K562 (cell line): ENCODE measurements around the gene ANKRD13B. TPM values are rescaled to one million over a fixed set of nuclear protein-coding genes. Genes with fewer than 3 reads are reported as not detected.

ENCODE experiments used
- AFF1 ChIP-seq, 2 experiments: fragments of 450-650 bp; IDR thresholded peaks; 2 replicates each; pipeline ENCODE4 v1.6.1; 2018; ENCODE audit warnings: mild to moderate bottlenecking in 2 of 2, low read depth in 1 of 2; ENCODE audit not compliant: partially characterized antibody in 2 of 2
- ARHGAP35 ChIP-seq: fragments of 450-650 bp; IDR thresholded peaks from 2 replicates; pipeline ENCODE4 v1.6.1; 2018; ENCODE audit not compliant: partially characterized antibody
- BRF1 ChIP-seq: IDR thresholded peaks from 3 replicates; pipeline ENCODE4 v1.6.1; 2011; ENCODE audit warnings: borderline replicate concordance, mild to moderate bottlenecking; ENCODE audit not compliant: insufficient read length; ENCODE audit errors: extremely low read depth
- C11orf30 ChIP-seq: fragments of 450-650 bp; IDR thresholded peaks from 2 replicates; pipeline ENCODE4 v1.6.1; 2016; ENCODE audit warnings: low read depth, mild to moderate bottlenecking
- CREM ChIP-seq: IDR thresholded peaks from 2 replicates; pipeline ENCODE4 v1.6.1; 2014; ENCODE audit warnings: antibody characterized with exemption, low read depth
- DNMT1 ChIP-seq: fragments of 450-650 bp; IDR thresholded peaks from 2 replicates; pipeline ENCODE4 v1.6.1; 2016; ENCODE audit warnings: antibody characterized with exemption, mild to moderate bottlenecking
- ETS1 ChIP-seq: conservative IDR thresholded peaks from 2 replicates; pipeline ENCODE4 v1.6.1; 2011; ENCODE audit warnings: low read depth, mild to moderate bottlenecking, low read length; ENCODE audit not compliant: control insufficient read depth
- HDGF ChIP-seq: fragments of 450-650 bp; IDR thresholded peaks from 2 replicates; pipeline ENCODE4 v1.6.1; 2016
- NRF1 ChIP-seq, 2 experiments: fragments of 450-650 bp; IDR thresholded peaks in 1 of 2; conservative IDR thresholded peaks in 1 of 2; 2 replicates each; pipeline ENCODE4 v1.6.1; 2014; ENCODE audit warnings: mild to moderate bottlenecking in 2 of 2
- PCBP2 ChIP-seq: fragments of 200-400 bp; formaldehyde crosslinking; IDR thresholded peaks from 2 replicates; pipeline ENCODE4 v1.6.1; 2018; ENCODE audit warnings: low read length, low read depth, mild to moderate bottlenecking, moderate library complexity; ENCODE audit not compliant: poor library complexity, severe bottlenecking
- PKNOX1 ChIP-seq: fragments of 450-650 bp; IDR thresholded peaks from 2 replicates; pipeline ENCODE4 v1.6.1; 2016
- RAD51 ChIP-seq: fragments of 450-650 bp; IDR thresholded peaks from 2 replicates; pipeline ENCODE4 v1.7.1; 2016; ENCODE audit warnings: low read depth, mild to moderate bottlenecking, borderline replicate concordance
- RBM34 ChIP-seq: fragments of 200-400 bp; formaldehyde crosslinking; IDR thresholded peaks from 2 replicates; pipeline ENCODE4 v1.6.1; 2018; ENCODE audit warnings: low read length, borderline replicate concordance; ENCODE audit not compliant: insufficient read depth
- SAFB ChIP-seq: fragments of 200-400 bp; formaldehyde crosslinking; IDR thresholded peaks from 2 replicates; pipeline ENCODE4 v1.6.1; 2017; ENCODE audit warnings: low read depth, low read length, borderline replicate concordance
- TEAD2 ChIP-seq: fragments of 450-650 bp; IDR thresholded peaks from 2 replicates; pipeline ENCODE4 v1.6.1; 2016; ENCODE audit warnings: missing genetic modification characterization, control low read depth, missing compliant biosample characterization
- TFAP4 ChIP-seq: sonication (generic); formaldehyde crosslinking; IDR thresholded peaks from 2 replicates; pipeline ENCODE4 v1.8.0; 2022; ENCODE audit warnings: missing genetic modification reagents, mild to moderate bottlenecking, moderate library complexity, borderline replicate concordance
- THAP7 ChIP-seq: fragments of 250-450 bp; sonication (Bioruptor Pico); IDR thresholded peaks from 2 replicates; pipeline ENCODE4 v1.5.0; 2021
- ZNF212 ChIP-seq: fragments of 450-650 bp; formaldehyde crosslinking; IDR thresholded peaks from 2 replicates; pipeline ENCODE4 v1.4.0; 2020; ENCODE audit warnings: mild to moderate bottlenecking
- ZNF239 ChIP-seq: fragments of 250-450 bp; sonication (Bioruptor Pico); IDR thresholded peaks from 2 replicates; pipeline ENCODE4 v1.4.0; 2020; ENCODE audit warnings: mild to moderate bottlenecking
- ZNF354B ChIP-seq: fragments of 250-450 bp; sonication (Bioruptor Pico); IDR thresholded peaks from 2 replicates; pipeline ENCODE4 v1.4.0; 2020
- polyA plus RNA-seq, 8 experiments: library from polyadenylated mRNA; depleted of rRNA in 4 of 8; stranded (reverse) in 5 of 8; unstranded in 3 of 8; fragments of >200 nt; fragmentation: Nextera tagmentation in 2 of 8; fragmentation: Illumina TruSeq in 1 of 8; extraction: Ambion mirVana in 2 of 8; extraction: Trizol in 1 of 8; gene quantifications; 2 replicates each; pipeline versions ENCODE4 v1.2.1 to v1.2.3, GENCODE V29; 2011 to 2014; ENCODE audit warnings: inconsistent platforms in 1 of 8, missing spikeins in 1 of 8
- total RNA-seq, 7 experiments: library from RNA; depleted of rRNA in 6 of 7; stranded (reverse); fragments of >200 nt in 6 of 7; fragmentation: Illumina TruSeq in 2 of 7; extraction: Trizol in 2 of 7; gene quantifications; 2 replicates each; pipeline versions ENCODE4 v1.2.1 to v1.2.3, GENCODE V29; 2011 to 2021; ENCODE audit warnings: low replicate concordance in 1 of 7

The ANKRD13B gene
- total and polyA plus RNA-seq, 9 of the 15 experiments (the other 6 are each of a cell fraction or from before 2014, with no cell fraction given) = 0.15 to 28.1 (median 4.6) TPM

- TF ChIP-seq ZNF212 (CRISPR knock-in tag) (no peak), TEAD2 (tag) (no peak), C11orf30 (no peak), RBM34 (no peak), HDGF (no peak), AFF1 (IDR thresholded peaks at IDR 0.05; ENCODE audit: low read depth in 1 of 2, partially characterized antibody in 2 of 2) (no peak), NRF1 (conservative IDR thresholded peaks at IDR 0.05 in 1 of 2, IDR thresholded peaks at IDR 0.05 in 1 of 2) (peak; percentile 73 to 75), PKNOX1 (no peak), ZNF354B (no peak), RAD51 (no peak), ZNF239 (CRISPR knock-in tag) (no peak), BRF1 (no peak), ARHGAP35 (no peak), ETS1 (peak; percentile 0; the same call in 1 of the 2 replicates), DNMT1 (no peak), PCBP2 (no peak), CREM (0 out of 2 replicates have a peak, but pooled peaks have one; percentile 13), SAFB (no peak), THAP7 (CRISPR knock-in tag) (no peak), TFAP4 (CRISPR knock-in tag) (peak; percentile 28; the same call in 1 of the 2 replicates)
These were observed 4.1 kb upstream of the ANKRD13B start (continued) for GRCh38 chr17:29588562-29589411.
